AG08396 (cell line): ENCODE results near the gene PTPRN2.
"Not testable (repeated sequence)": the region's sequence is repeated elsewhere in the genome, so short reads cannot be mapped to it uniquely, and the experiment has no call there.

Experiments used
- DNase-seq: peaks from one replicate; pipeline ENCODE4 v3.0.0; 2012; ENCODE audit warnings: low spot score, mixed read lengths

Gene PTPRN2

GRCh38 chr7:157514306-157514705, 1073.3 kb downstream of the PTPRN2 start:
- DNase-seq, result no peak

GRCh38 chr7:157513682-157514081, 1073.9 kb downstream of the PTPRN2 start:
- no peak for DNase-seq

GRCh38 chr7:157513162-157513621, 1074.4 kb downstream of the PTPRN2 start:
- no peak for DNase-seq

GRCh38 chr7:157509226-157509625, 1078.4 kb downstream of the PTPRN2 start:
- no peak for DNase-seq

DNA sequence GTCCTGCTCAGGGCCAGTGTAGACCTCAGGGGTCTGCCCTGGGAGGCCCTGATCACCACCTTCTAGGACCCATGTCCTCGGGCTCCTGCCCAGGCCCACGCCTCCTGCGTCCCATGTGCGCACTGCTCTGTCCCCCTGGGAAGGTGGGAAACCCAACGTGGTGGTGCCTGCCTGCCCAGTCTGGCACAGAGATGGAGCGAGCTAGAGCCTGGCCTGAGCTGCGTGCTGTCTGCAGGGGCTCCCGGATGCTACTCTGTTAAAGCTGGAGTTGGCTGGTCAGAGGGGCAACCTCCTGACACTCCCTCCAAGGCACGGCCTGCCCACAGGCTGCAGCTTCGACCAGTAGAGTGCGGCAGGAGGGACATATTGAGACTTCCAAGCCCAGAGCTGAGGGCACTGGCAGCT, 1079.1 kb downstream of the PTPRN2 start:
- DNase-seq, result no peak

- no peak for DNase-seq
Measured at GRCh38 chr7:157507987-157508386, 1079.6 kb downstream of the PTPRN2 start.

DNA sequence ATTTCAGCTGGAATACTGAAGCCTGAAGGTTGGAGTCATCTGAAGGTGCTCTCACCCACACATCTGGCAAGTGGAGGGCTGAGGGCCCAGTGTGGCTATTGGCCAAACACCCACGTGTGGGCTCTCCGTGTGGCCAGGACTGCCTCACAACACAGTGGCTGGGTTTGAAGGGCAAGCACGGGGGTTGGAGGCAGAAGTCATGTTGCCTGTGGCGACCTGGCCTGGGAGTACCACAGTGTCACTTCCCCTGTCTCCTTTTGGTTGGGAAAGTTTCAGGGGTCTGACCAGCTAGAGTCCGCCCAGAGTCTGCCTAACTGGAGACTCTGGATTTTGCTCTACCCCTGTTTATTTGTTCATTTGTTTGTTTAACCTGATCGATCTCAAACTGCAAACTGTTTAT, 1081.4 kb downstream of the PTPRN2 start:
- no peak for DNase-seq

GRCh38 chr7:157505646-157506045, 1082.0 kb downstream of the PTPRN2 start:
- DNase-seq, result no peak

DNA sequence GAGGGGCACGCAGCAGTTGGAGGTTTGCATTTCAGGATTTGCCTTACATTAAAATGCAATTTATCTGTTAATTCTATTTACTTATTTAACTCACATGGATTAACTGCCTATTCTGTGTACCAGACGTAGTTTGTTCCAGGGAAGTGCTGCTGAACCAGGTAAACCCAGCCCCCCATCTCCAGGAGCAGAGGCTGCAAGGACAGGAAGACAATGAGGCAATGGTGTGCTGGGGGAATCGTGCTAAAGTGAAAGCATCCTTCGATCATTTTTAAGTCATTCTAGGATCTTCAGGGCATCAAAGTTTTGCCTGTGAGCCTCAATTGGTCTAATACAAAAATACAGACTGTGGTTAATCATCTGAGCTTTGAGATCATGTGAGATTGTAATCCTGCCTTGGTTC, 1084.4 kb downstream of the PTPRN2 start:
- DNase-seq, result no peak

DNA sequence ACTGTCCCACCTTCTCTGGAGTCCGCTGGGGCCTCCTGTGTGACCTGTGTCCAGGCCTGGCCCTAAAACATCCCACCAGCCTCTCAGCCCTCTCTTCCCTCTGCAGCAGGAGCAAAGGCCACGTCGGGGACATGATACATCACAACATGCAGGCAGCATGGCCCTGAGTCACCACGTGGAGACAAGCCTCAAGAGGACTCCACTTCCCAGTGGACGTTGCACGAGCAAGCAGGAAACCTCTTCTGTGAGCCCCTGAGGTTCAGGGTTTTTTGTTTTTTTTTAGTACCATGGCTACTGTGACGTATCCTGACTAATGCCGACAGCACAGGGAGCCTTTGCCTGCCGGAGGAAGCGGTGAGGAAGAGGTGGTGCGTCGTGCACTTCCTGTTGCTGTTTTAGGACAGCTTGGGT, 1084.9 kb downstream of the PTPRN2 start:
- DNase-seq, result no peak

- DNase-seq, result no peak
Measured at GRCh38 chr7:157501581-157501980, 1086.0 kb downstream of the PTPRN2 start.

GRCh38 chr7:157500989-157501540, 1086.6 kb downstream of the PTPRN2 start:
- not testable (repeated sequence) for DNase-seq

DNA sequence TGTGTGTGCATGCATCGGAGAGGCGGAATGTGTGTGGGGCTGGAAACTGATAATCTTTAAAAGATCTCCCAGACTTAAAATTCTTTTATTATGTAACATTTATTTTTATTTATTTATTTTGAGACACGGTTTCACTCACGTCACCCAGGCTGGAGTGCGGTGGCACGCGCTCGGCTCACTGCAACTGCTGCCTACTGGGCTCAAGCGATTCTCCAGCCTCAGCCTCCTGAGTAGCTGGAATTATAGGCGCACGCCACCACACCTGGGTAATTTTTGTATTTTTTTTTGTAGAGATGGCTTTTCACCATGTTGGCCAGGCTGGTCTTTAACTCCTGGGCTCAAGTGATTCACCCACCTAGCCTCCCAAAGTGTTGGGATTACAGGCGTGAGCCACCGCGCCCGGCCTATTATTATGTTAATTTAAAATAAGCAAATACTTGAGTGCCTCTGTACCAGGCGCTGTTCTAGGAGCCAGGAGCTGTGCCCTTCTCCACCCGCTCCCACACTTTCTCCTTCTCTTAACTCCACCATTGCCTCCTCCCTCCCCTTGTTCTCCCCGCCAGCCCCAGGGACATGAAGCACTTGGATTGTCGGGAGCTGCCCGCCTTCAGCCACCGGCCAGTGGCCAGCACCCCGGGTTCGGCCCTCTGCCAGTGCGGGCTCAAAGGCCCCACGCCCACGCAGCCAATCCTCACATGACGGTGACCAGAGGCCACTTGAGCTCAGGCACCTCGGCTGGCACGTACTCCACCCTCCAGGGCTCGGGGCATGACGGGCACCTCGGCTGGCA, 1087.3 kb downstream of the PTPRN2 start:
- no peak for DNase-seq

DNA sequence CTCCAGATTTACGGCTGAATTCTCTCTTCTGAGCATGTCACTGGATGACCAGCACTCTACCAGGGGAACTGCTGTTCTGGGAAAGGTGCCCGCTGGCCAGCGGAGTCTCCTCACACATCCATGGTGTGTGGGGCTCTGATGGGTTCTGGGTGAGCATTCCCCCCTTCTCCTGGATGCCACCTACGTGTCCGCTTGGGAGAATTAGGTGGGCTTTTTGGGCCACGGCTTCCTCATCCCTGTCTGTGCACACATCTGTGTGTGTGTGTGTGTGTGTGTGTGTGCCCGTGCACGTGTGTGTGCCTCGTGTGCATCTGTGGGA, 1087.8 kb downstream of the PTPRN2 start:
- DNase-seq, result no peak

- no peak for DNase-seq
Measured at GRCh38 chr7:157499121-157499834, 1088.3 kb downstream of the PTPRN2 start.

- no peak for DNase-seq
Measured at GRCh38 chr7:157498657-157499056, 1089.0 kb downstream of the PTPRN2 start.

- DNase-seq, result no peak
Measured at GRCh38 chr7:157497744-157498651, 1089.6 kb downstream of the PTPRN2 start.

DNA sequence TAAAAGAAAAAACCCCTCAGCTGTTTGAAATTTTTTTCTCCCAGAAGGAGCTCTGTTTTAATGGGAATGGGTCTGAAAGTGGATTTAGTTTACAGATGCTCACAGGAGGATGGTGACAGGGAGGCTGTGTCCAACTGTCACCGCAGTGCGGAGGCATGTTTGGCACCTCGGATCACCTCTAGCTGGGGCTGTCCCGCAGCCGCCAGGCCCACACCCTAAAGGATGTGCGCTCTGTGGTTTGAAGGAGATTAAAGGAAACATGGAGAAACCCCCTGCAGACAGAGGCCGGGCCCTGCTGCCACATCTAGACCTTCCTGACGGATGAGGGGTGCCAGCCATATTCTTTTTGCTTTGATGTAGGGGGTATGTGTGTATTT, 1090.3 kb downstream of the PTPRN2 start:
- no peak for DNase-seq

- DNase-seq, result no peak
Measured at GRCh38 chr7:157496416-157497275, 1091.0 kb downstream of the PTPRN2 start.

DNA sequence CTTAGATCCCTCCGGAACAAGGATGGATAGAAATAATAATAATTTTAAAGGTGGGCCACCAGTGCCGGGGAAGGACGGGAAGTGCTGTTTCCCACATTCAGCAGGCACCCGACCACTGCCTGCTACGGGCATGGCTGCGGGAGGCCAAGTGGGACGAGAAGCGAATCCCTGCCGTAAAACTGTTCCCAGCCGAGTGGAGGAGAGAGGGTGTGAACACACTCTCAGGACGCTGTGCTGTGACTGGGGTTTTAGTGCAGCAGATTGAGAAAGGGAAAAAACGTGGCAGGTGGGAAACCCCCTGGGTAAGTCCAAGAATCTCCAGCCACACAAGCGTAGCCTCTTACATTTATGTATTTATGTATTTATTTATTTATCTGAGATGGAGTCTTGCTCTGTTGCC, 1092.0 kb downstream of the PTPRN2 start:
- DNase-seq, result no peak

GRCh38 chr7:157495177-157495553, 1092.5 kb downstream of the PTPRN2 start:
- no peak for DNase-seq
